Osteocyte (in vitro differentiated cells): Measurements from ENCODE around the gene RGSL1. TPM values are rescaled to one million over a fixed set of nuclear protein-coding genes. Genes with fewer than 3 reads are reported as not detected.

Source experiments
- DNase-seq: peaks from one replicate; pipeline ENCODE4 v3.0.0; 2021; ENCODE audit warnings: mixed read lengths; ENCODE audit not compliant: unreplicated experiment; ENCODE audit errors: extremely low spot score
- H3K27ac Mint-ChIP-seq: one replicate; pipeline ENCODE4 v1.8.0; 2021; ENCODE audit warnings: mild to moderate bottlenecking, mixed read lengths; ENCODE audit not compliant: unreplicated experiment
- H3K27me3 Mint-ChIP-seq: one replicate; pipeline ENCODE4 v1.8.0; 2021; ENCODE audit warnings: mixed read lengths; ENCODE audit not compliant: unreplicated experiment
- H3K36me3 Mint-ChIP-seq: one replicate; pipeline ENCODE4 v1.8.0; 2021; ENCODE audit warnings: mixed read lengths; ENCODE audit not compliant: unreplicated experiment
- H3K4me1 Mint-ChIP-seq: one replicate; pipeline ENCODE4 v1.8.0; 2021; ENCODE audit warnings: mixed read lengths; ENCODE audit not compliant: unreplicated experiment
- H3K4me3 Mint-ChIP-seq: one replicate; pipeline ENCODE4 v1.8.0; 2021; ENCODE audit warnings: mild to moderate bottlenecking, moderate library complexity, mixed read lengths; ENCODE audit not compliant: unreplicated experiment
- H3K9me3 Mint-ChIP-seq: one replicate; pipeline ENCODE4 v1.8.0; 2021; ENCODE audit warnings: mixed read lengths; ENCODE audit not compliant: unreplicated experiment
- total RNA-seq: library from RNA; stranded (reverse); gene quantifications from 2 replicates; pipeline ENCODE4 v1.2.1, GENCODE V29; 2021
- TF ChIP-seq, protein P1 (sequence below): fragments of 200-600 bp; sonication (generic); IDR thresholded peaks from 2 replicates; pipeline ENCODE4 v1.5.0; 2021; ENCODE audit warnings: antibody characterized with exemption, mild to moderate bottlenecking, moderate library complexity

Gene RGSL1
- total RNA-seq, 1 donor from 2014 or later = not detected

DNA sequence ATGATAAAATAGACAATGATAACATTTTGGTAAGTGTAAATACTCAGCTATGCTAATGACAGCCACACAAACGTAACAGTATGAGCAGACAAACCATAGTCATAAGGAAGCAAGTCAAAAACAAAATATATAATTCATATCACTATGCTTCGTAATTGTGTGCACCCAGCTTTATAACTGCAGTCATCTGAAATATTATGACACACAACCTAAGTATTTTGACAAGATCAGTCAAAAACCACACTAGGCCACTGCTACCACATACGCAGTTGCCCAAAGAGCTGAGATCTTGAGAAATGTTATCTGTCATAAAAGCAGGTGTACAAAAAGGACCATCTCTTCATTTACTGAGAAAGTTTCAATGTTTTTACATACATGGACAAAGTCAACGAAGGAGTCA lies 113.1 kb downstream of the RGSL1 start:
- TF ChIP-seq, protein P1, sequence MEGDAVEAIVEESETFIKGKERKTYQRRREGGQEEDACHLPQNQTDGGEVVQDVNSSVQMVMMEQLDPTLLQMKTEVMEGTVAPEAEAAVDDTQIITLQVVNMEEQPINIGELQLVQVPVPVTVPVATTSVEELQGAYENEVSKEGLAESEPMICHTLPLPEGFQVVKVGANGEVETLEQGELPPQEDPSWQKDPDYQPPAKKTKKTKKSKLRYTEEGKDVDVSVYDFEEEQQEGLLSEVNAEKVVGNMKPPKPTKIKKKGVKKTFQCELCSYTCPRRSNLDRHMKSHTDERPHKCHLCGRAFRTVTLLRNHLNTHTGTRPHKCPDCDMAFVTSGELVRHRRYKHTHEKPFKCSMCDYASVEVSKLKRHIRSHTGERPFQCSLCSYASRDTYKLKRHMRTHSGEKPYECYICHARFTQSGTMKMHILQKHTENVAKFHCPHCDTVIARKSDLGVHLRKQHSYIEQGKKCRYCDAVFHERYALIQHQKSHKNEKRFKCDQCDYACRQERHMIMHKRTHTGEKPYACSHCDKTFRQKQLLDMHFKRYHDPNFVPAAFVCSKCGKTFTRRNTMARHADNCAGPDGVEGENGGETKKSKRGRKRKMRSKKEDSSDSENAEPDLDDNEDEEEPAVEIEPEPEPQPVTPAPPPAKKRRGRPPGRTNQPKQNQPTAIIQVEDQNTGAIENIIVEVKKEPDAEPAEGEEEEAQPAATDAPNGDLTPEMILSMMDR = no peak
- DNase-seq = no peak
- Mint-ChIP-seq H3K4me1 (no peaks in the 10 kb centered on the region), H3K9me3 (peaks cover 6% of the 10 kb centered on the region), H3K27ac (no peak overlapping the region), H3K4me3 (no peak overlapping the region), H3K36me3 (no peaks in the 10 kb centered on the region), H3K27me3 (peaks cover 2% of the 10 kb centered on the region)

DNA sequence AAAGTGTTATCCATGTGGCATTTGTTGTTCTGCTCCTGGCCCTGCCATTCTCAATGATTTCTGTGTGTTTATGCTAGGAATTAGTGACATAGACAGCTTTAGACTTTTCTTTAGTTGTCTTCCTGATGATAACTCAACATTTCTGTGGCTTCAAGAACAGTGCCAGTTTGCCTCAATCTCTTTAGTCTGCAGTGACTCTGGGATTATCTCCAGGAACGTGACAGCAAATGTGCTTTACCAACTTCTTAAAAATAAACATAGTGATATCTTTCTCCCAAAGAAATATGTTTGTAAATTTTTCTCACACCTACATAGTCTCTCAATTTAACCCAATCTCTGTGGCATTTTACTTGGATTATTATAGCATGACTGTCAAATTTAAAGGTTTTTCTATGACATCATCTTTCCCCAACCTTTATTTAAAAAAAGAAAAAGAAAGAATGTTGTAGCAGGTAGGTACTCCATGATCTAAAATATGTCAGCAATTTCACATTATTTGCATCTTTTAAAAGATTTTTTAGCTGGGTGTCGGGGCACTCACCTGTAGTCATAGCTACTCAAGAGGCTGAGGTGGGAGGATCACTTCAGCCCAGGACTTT lies 114.6 kb downstream of the RGSL1 start:
- H3K4me1 Mint-ChIP-seq = no peaks in the 10 kb centered on the region
- peaks cover 6% of the 10 kb centered on the region for H3K9me3 Mint-ChIP-seq
- H3K27ac Mint-ChIP-seq = no peak overlapping the region
- no peak overlapping the region for H3K4me3 Mint-ChIP-seq
- TF ChIP-seq, protein P1 = no peak
- no peaks in the 10 kb centered on the region for H3K27me3 Mint-ChIP-seq
- H3K36me3 Mint-ChIP-seq = no peaks in the 10 kb centered on the region
- DNase-seq = no peak

DNA sequence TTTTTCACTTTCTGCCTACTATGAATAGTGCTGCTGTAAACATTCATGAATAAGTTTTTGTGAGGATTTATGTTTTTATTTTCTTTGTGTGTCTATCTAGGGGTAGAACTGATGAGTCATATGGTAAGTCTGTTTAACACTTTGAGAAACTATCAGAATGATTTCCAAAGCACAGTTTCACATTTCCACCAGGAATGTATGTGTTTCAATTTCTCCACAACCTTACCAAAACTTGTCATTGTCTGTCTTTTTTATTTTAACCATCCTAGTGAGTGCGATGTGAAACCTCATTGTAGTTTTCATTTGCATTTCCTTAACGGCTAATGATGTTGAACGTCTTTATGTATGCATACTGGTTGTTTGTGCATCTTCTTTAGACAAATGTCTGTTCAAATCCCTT lies 115.6 kb downstream of the RGSL1 start:
- no peaks in the 10 kb centered on the region for H3K36me3 Mint-ChIP-seq

DNA sequence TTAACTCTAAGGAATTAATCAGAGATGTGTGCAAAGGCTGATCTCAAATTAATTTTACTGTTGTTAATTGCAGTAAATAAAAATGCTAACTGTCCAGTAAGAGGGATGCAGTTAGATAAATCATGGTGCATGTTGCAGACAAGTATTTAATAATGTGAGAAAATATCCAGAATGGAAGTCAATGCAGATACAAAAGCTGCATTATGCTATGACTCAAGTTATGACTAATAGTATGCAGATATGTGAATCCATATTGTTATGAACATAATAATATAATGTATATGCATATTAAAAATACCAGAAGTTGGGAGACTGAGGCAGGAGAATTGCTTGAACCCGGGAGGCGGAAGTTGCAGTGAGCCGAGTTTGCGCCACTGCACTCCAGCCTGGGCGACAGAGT lies 117.7 kb downstream of the RGSL1 start:
- Mint-ChIP-seq H3K4me1 (no peaks in the 10 kb centered on the region), H3K27me3 (no peaks in the 10 kb centered on the region), H3K4me3 (no peak overlapping the region), H3K27ac (no peak overlapping the region), H3K36me3 (no peaks in the 10 kb centered on the region), H3K9me3 (peaks cover 6% of the 10 kb centered on the region)
- DNase-seq = no peak
- TF ChIP-seq, protein P1 = no peak

More for the DNA sequence above, 115.6 kb downstream of the RGSL1 start:
- H3K27me3 Mint-ChIP-seq = no peaks in the 10 kb centered on the region
- TF ChIP-seq, protein P1 = no peak
- H3K27ac Mint-ChIP-seq = no peak overlapping the region
- H3K4me3 Mint-ChIP-seq = no peak overlapping the region
- H3K9me3 Mint-ChIP-seq = peaks cover 6% of the 10 kb centered on the region
- DNase-seq = no peak
- H3K4me1 Mint-ChIP-seq = no peaks in the 10 kb centered on the region

DNA sequence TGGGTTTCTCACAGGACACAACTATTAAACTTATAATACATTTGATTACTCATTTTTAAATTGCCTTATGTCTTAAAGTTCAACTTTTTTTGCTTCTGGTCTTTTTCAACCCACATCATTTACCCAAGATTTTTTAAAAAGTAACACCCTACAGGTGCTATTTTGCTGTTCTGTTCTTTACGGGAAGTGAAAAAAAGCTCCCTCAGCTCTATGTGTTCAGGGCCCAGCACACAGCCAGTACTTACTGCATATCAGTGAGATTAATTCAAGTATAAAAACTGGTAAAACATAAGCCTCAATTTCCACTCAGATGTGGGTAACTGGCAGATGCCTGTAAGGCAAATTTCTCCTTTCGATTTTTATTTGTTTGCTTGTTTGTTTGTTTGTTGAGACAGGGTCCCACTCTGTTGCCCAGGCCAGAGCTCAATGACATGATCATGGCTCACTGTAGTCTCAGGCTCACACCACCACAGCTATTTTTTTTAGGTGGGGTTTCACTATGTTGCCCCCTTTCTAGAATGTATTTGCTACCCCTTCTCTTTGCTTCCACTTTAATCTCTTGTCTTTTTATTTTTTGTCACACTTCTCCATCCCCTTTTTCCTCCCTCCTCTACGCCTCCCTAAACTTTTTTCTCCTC lies 118.8 kb downstream of the RGSL1 start:
- Mint-ChIP-seq H3K27me3 (no peaks in the 10 kb centered on the region), H3K4me3 (no peak overlapping the region), H3K27ac (no peak overlapping the region), H3K36me3 (no peaks in the 10 kb centered on the region), H3K4me1 (no peaks in the 10 kb centered on the region), H3K9me3 (peaks cover 6% of the 10 kb centered on the region)
- TF ChIP-seq, protein P1 = no peak
- DNase-seq = no peak
